Subcutaneous adipose tissue (tissue), 4 donors: ENCODE data around the gene FGF6. TPM values are rescaled to one million over a fixed set of nuclear protein-coding genes. Genes with fewer than 3 reads are reported as not detected.

Experiments
- total RNA-seq, 4 donors: library from RNA; depleted of rRNA; stranded (reverse); fragments of >200 nt; gene quantifications; one replicate each; pipeline ENCODE4 v1.1.0, GENCODE V29; 2016
- TF ChIP-seq, protein P1 (sequence below): fragments of 450-650 bp; IDR thresholded peaks from one replicate; pipeline ENCODE4 v1.5.1; 2016; ENCODE audit warnings: low read depth, mild to moderate bottlenecking, control low read depth, antibody characterized with exemption, moderate library complexity

The FGF6 gene
- total RNA-seq, 4 donors from 2014 or later, result not detected

GRCh38 chr12:4435537-4435936 is 10.1 kb downstream of the FGF6 start:
- TF ChIP-seq, protein P1, sequence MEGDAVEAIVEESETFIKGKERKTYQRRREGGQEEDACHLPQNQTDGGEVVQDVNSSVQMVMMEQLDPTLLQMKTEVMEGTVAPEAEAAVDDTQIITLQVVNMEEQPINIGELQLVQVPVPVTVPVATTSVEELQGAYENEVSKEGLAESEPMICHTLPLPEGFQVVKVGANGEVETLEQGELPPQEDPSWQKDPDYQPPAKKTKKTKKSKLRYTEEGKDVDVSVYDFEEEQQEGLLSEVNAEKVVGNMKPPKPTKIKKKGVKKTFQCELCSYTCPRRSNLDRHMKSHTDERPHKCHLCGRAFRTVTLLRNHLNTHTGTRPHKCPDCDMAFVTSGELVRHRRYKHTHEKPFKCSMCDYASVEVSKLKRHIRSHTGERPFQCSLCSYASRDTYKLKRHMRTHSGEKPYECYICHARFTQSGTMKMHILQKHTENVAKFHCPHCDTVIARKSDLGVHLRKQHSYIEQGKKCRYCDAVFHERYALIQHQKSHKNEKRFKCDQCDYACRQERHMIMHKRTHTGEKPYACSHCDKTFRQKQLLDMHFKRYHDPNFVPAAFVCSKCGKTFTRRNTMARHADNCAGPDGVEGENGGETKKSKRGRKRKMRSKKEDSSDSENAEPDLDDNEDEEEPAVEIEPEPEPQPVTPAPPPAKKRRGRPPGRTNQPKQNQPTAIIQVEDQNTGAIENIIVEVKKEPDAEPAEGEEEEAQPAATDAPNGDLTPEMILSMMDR, result no peak

- TF ChIP-seq, protein P1, result no peak
These were observed 10.7 kb downstream of the FGF6 start for GRCh38 chr12:4434706-4435425.

GRCh38 chr12:4434301-4434700 is 11.3 kb downstream of the FGF6 start:
- TF ChIP-seq, protein P1, result no peak

GRCh38 chr12:4433745-4434058 is 11.9 kb downstream of the FGF6 start:
- TF ChIP-seq, protein P1, result no peak

- TF ChIP-seq, protein P1, result no peak
These were observed 12.5 kb downstream of the FGF6 start for GRCh38 chr12:4432878-4433744.

GRCh38 chr12:4431866-4432265 is 13.7 kb downstream of the FGF6 start:
- TF ChIP-seq, protein P1, result no peak

DNA sequence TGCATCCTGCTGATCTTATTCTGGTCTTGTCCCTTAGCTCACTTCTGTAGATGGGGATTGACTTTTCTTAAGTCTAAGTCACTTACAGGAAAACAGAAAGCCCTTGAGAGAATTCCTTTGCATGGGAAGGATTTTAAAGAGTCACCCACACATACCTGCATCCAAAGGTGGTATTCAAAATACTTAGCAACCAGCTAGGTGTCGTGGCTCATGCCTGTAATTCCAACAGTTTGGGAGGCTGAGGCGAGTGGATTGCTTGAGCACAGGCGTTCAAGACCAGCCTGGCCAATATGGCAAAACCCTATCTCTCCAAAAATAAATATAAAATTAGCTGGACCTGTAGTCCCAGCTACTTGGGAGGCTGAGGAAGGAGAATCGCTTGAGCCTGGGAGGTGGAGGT is 14.2 kb downstream of the FGF6 start:
- TF ChIP-seq, protein P1, result no peak
